IPS DF 6.9 (cell line): ENCODE data around the gene CPNE7.
"Not testable (repeated sequence)": the region's sequence is repeated elsewhere in the genome, so short reads cannot be mapped to it uniquely, and the experiment has no call there.

ENCODE experiments used
- DNase-seq: peaks from one replicate; pipeline ENCODE4 v3.0.0-alpha.2; 2013; ENCODE audit warnings: low read depth, low spot score
- H3K27ac ChIP-seq: one replicate; pipeline ENCODE4 v1.5.1; 2013; ENCODE audit warnings: low read length, control low read depth
- H3K27me3 ChIP-seq: 2 replicates; pipeline ENCODE4 v1.6.1; 2013; ENCODE audit warnings: mild to moderate bottlenecking, low read length; ENCODE audit not compliant: control insufficient read depth, insufficient read depth
- H3K36me3 ChIP-seq: 2 replicates; pipeline ENCODE4 v1.6.1; 2013; ENCODE audit warnings: low read length; ENCODE audit not compliant: control insufficient read depth, insufficient read depth
- H3K4me1 ChIP-seq: 2 replicates; pipeline ENCODE4 v1.6.1; 2013; ENCODE audit warnings: low read length; ENCODE audit not compliant: control insufficient read depth, insufficient read depth
- H3K4me3 ChIP-seq: 2 replicates; pipeline ENCODE4 v1.5.1; 2013; ENCODE audit warnings: mild to moderate bottlenecking, low read length
- H3K9me3 ChIP-seq: 2 replicates; pipeline ENCODE4 v1.6.1; 2013; ENCODE audit warnings: low read length, inconsistent platforms; ENCODE audit not compliant: control insufficient read depth, insufficient read depth
- WGBS: extraction: QIAGEN DNeasy Blood & Tissue Kit; methylation state at CpG from one replicate; pipeline ENCODE4 v1.1.7; 2013; ENCODE audit warnings: mixed read lengths, missing lambda C conversion rate; ENCODE audit not compliant: insufficient read length, insufficient coverage; 5-methylcytosine and 5-hydroxymethylcytosine counted together

CPNE7 gene

DNA sequence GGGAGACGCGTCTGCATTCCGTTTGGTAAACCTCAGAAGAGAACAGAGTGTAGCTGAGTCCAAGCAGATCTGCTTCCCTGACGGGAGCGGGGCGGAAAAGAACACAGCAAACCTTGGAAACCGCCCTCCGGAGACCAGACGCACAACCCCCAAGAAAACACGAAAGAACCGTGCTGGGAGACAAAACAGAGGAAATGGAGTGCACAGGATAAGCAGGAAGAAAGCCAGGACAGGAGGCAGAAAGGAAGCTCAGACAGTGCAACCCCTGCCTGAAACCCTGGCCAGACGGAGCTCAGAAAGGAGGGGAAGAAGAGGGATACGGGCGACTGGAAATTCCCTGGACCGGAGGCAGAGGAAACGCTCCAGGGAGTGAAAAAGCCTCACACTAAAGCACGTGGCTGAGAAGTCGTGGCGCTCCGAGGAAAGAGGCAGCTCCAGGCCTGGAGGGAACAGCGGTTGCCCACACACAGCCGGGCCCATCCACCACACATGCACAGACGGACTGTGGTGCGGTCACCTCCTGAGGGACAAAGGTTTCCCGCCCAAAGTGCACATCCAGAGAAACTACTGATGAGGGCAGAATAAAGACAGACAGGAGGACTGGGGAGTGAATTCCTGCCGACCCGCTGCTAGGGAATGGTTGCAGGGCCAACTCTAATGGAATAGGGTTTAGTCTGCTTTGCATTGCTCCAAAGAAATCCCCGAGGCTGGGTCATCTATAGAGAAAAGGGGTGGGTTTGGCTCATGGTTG lies 48.1 kb downstream of the CPNE7 start:
- H3K4me3 ChIP-seq: no peak overlapping the region
- H3K9me3 ChIP-seq: no peaks in the 10 kb centered on the region
- H3K27ac ChIP-seq: no peak overlapping the region
- no peaks in the 10 kb centered on the region; the same call in 1 of the 2 replicates for H3K27me3 ChIP-seq
- H3K36me3 ChIP-seq: no peaks in the 10 kb centered on the region
- H3K4me1 ChIP-seq: peaks cover 6% of the 10 kb centered on the region
- no CpG with 5 or more reads among the region's 28 CpGs for WGBS
- no peak for DNase-seq

DNA sequence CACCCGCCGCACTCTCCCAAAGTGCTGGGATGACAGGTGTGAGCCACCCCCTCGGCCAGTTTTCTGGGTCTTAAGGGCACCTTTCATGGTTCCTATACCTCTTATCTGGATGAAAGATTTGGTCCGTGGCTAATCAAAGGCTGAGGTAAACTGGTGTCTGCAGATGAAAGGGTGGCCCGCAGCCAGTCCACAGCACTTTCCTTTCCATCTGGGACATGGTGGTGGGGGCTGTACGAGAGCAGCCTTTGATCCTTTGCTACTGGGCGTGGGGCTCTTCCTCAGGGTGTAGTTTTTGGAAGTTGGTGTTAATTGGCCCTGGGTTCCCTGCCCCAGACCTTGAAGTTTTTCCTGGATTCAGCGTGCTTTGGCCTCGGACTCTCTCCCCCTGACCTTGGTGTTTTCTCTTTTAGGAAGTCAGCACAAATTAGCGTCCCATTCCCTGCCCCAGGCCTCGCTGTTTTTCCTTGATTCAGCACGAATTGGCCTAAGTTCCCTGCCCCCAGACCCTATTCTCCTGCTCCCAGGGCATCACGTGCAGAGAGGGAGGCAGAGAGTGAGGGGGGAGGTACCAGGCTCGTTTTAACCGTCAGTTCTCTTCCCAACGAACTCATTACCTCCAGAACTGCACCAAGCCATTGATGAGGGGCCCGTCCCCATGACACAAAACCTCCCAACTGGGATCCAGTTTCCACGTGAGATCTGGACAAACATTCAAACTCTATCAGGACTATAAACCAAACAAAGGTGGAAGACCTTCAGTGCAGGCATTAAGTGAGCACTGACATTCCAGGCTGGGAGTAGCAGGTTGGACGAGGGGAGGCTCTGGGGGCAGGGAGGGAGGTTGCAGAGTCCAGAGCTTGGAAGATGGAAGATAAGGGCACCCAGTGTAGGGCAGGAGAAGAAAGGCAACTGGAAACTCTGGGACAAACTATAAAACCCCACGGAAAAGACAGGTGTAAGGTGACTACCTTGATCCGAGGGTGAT lies 49.5 kb downstream of the CPNE7 start:
- Histone ChIP-seq H3K27ac (no peak overlapping the region), H3K9me3 (no peaks in the 10 kb centered on the region), H3K4me1 (peaks cover 6% of the 10 kb centered on the region), H3K4me3 (no peak overlapping the region), H3K27me3 (no peaks in the 10 kb centered on the region; the same call in 1 of the 2 replicates), H3K36me3 (no peaks in the 10 kb centered on the region)
- DNase-seq: no peak
- WGBS: no CpG with 5 or more reads among the region's 21 CpGs

- H3K36me3 ChIP-seq: no peaks in the 10 kb centered on the region
- H3K27me3 ChIP-seq: no peaks in the 10 kb centered on the region
- DNase-seq: no peak
- H3K9me3 ChIP-seq: no peaks in the 10 kb centered on the region
- no peak overlapping the region for H3K4me3 ChIP-seq
- no CpG with 5 or more reads among the region's 17 CpGs for WGBS
- no peak overlapping the region for H3K27ac ChIP-seq
- peaks cover 2% of the 10 kb centered on the region; the same call in 1 of the 2 replicates for H3K4me1 ChIP-seq
These were observed 54.5 kb downstream of the CPNE7 start for GRCh38 chr16:89629827-89630610.

- no peaks in the 10 kb centered on the region for H3K9me3 ChIP-seq
- no peak overlapping the region for H3K27ac ChIP-seq
- no peak overlapping the region for H3K4me3 ChIP-seq
- DNase-seq: no peak
- WGBS: no CpG with 5 or more reads among the region's 19 CpGs
- no peaks in the 10 kb centered on the region for H3K27me3 ChIP-seq
- H3K36me3 ChIP-seq: no peaks in the 10 kb centered on the region
- H3K4me1 ChIP-seq: peaks cover 4% of the 10 kb centered on the region; the same call in 1 of the 2 replicates
These were observed 57.6 kb downstream of the CPNE7 start for GRCh38 chr16:89633064-89633631.

GRCh38 chr16:89634463-89635385 lies 59.2 kb downstream of the CPNE7 start:
- H3K36me3 ChIP-seq, H3K4me3 ChIP-seq, H3K27me3 ChIP-seq, H3K4me1 ChIP-seq, H3K27ac ChIP-seq, DNase-seq, H3K9me3 ChIP-seq: not testable (repeated sequence)
- WGBS: 100% methylated on average over 1 of the region's 2 CpGs

DNA sequence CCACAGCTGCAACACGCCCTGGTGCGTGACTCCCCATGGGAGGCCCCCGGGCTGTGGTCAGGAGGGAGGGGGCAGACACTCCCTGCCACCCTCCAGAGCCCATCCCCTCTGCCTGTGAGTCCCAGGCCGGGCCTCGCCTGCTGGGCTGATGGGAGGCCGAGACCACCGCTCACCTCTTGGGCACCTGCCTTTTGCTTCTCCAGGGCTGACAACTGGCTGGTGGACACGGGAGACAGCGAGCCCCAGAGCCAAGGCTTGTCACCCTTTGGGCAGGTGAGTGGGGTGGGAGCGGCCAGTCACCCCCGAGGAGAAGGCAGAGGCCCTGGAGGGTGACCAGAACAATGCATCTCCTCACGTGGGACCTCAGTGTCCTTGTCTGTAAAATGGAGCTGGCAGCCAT lies 61.1 kb downstream of the CPNE7 start:
- no peaks in the 10 kb centered on the region for H3K9me3 ChIP-seq
- no peak for DNase-seq
- H3K27me3 ChIP-seq: no peaks in the 10 kb centered on the region
- H3K27ac ChIP-seq: no peak overlapping the region
- H3K36me3 ChIP-seq: no peaks in the 10 kb centered on the region
- peaks cover 2% of the 10 kb centered on the region; the same call in 1 of the 2 replicates for H3K4me1 ChIP-seq
- no peak overlapping the region for H3K4me3 ChIP-seq
- no CpG with 5 or more reads among the region's 12 CpGs for WGBS

DNA sequence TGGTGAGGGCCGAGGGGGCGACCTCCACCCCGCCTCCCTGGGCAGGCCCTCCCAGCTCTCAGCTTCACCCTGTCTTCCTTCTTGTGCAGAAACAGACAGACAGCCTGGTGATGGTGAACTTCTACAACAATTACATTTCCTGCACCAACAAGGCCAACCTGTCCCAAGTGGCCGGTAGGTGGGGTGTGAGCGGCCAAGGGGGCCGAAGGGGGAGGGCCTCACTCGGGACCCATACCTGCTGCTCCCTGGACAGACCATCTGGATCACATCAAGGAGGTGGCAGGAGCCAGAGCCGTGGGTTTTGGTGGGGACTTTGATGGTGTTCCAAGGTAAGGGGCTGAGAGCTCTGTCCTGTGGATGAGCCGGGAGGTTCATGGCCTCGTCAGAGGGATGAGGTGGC lies 61.8 kb downstream of the CPNE7 start:
- no CpG with 5 or more reads among the region's 10 CpGs for WGBS
- Histone ChIP-seq H3K4me1 (peaks cover 2% of the 10 kb centered on the region; the same call in 1 of the 2 replicates), H3K4me3 (no peak overlapping the region)

DNA sequence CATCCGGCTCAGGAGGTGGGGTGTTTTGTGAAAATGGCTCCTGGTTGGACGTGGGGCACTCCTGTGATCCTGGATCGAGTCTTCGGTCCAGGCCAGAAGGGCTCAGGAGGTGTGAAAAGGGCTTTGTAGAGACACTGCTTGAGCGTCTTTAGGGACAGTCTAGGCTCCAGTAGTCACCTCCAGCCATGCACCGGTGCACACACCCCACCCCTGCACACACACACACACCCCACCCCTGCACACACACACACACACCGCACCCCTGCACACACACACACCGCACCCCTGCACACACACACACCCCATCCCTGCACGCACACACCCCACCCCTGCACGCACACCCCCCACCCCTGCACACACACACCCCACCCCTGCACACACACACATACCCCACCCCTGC lies 62.9 kb downstream of the CPNE7 start:
- Histone ChIP-seq H3K4me1 (peaks cover 2% of the 10 kb centered on the region; the same call in 1 of the 2 replicates), H3K27me3 (no peaks in the 10 kb centered on the region), H3K9me3 (no peaks in the 10 kb centered on the region), H3K27ac (no peak overlapping the region), H3K4me3 (no peak overlapping the region), H3K36me3 (no peaks in the 10 kb centered on the region)
- DNase-seq: no peak
- no CpG with 5 or more reads among the region's 10 CpGs for WGBS

More for the DNA sequence above, 61.8 kb downstream of the CPNE7 start:
- no peaks in the 10 kb centered on the region for H3K27me3 ChIP-seq
- no peak overlapping the region for H3K27ac ChIP-seq
- DNase-seq: no peak
- no peaks in the 10 kb centered on the region for H3K9me3 ChIP-seq
- H3K36me3 ChIP-seq: no peaks in the 10 kb centered on the region

DNA sequence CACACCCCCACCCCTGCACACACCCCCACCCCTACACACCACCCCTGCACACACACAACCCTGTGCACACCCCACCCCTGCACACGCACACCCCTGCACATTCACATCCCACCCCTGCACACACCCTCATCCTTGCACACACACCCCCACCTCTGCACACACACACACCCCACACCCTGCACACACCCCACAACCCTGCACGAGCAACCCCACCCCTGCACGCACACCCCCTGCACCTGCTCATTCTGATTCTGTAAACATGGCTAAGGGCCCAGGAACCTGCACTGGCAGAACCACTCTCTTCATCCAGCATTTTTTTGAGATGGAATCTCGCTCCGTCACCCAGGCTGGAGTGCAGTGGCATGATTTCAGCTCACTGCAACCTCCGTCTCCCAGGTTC lies 63.8 kb downstream of the CPNE7 start:
- no peak overlapping the region for H3K4me3 ChIP-seq
- H3K36me3 ChIP-seq: no peaks in the 10 kb centered on the region; the same call in 1 of the 2 replicates
- no peaks in the 10 kb centered on the region for H3K9me3 ChIP-seq
- no peaks in the 10 kb centered on the region for H3K27me3 ChIP-seq
- H3K27ac ChIP-seq: no peak overlapping the region
- peaks cover 2% of the 10 kb centered on the region; the same call in 1 of the 2 replicates for H3K4me1 ChIP-seq
- DNase-seq: no peak
- no CpG with 5 or more reads among the region's 6 CpGs for WGBS
